Activated CD8-positive, alpha-beta memory T cell treated with anti-CD3 and anti-CD28 coated beads for 48 hours (primary cell): ENCODE data around the gene ACO1.

Experiments
- DNase-seq, 3 experiments: peaks; one replicate each; pipeline ENCODE4 v3.0.0-alpha.2; 2020; ENCODE audit warnings: low read depth in 2 of 3, low spot score in 2 of 3

The ACO1 gene

DNA sequence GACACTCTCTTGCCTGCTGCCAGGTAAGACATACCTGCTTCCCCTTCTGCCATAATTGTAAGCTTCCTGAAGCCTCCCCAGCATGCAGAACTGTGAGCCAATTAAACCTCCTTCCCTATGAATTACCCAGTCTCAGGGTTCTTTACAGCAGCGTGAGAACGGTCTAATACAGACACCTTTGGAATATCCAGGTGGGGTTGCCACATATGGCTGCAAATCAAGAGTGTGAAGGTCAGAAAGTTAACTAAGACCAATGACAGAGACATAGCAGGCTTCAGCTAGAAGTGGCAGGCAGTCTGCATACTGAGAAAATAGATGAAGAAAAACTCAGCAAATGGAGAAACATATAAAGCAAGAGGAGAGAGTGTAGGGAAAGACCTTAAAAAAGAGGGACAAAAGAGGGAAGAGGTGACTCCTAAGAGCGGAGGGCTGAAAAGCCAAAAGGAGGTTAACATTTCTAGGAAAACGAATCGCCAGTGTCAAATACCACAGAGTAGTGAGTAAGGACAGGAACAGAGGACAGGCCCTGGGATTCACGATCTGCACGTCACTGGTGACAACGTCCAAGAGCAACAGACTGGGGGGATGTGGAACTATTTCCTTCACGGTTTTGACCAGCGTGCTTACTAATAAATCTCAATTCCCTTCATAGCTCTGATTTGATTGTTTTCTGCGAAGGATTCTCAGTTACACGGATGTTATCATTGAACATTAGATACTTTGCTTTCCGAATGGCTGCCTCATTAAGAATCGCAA, 1.7 kb upstream of the ACO1 start:
- no peak for DNase-seq

DNA sequence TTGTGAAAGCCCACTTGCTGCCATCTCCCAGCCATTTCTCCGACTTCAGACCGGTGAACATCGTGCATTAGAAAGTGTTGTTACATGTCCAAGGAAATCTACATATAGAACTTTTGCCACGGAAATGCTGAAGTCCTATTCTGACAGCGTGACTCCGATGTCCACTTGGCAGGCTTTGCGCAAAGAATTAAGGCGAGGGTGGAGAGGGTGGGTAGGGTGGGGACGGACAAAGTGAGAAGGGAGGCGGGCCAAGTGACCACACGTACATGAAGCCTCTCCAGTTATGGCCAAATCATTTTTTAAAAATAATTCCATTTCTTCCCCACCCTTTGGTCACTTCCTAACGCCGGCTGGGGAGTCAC, 460 bp upstream of the ACO1 start:
- no peak for DNase-seq

DNA sequence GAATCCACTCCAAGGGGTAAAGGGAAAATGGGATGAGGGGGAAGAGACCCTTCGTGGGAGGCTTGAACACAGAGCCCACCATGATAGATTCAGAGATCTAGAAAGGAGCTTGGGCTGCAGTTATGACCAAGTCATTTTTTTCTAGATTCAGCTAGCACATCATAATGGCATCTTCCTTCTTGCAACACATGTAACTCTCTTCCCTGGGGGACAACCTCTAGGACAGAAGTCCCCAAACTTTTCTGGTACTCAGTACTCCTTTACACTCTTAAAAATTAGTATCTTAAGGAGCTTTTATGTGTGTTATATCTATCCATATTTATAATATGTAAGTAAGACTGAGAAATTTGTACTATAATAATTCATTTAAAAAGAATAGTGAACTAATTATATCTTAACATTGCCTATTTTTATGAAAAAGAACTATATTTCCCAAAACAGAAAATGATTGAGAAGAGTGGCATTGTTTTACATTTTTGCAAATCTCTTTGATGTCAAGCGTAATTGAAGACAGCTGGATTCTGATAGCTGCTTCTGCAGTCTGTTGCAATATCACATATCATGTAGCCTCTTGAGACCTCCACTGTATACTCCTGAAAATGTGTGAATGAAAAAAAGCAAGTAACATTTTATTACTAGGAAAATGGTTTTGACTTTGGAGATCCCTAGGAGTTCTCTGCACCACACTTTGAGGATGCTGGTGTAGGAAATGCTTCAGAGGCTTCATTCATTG, 875 bp downstream of the ACO1 start:
- no peak for DNase-seq

DNA sequence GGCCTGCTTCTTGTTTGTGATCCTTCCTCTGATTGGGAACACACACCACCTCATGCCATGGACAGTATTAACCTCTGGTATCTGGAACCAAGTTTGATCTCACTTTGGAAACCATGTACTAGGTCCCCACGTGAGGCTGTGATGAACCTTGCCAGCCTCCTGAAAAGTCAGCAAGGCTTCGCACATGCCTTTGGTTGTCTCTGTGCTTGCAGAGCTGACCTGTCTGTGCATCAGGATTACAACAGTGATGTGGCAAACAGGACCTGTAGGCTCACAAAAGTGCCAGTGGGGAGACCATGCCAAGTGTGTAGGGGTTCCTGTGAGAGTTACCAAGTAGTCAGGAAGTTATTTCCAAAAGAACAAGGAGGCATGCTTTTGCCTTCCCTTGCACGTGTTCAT, 1.4 kb downstream of the ACO1 start:
- DNase-seq, result no peak

DNA sequence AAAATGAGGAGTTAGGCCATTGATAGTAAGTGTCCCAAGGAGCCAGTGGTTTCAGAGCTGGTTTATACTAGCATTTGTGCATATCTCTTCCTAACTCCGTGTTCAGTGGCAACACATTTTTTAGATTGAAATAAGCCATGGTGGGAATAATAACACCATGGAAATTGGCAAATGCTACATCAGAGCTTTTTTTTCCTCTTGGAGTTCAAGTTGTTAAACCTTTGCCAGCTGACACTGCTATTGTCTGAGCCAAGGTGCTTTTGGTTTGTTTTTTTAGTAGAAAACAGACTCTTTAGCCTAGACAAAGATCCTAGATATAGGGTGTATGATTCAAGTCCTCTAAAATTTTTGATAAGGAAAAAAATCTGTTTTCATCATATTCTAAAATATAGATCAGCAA, 2.8 kb downstream of the ACO1 start:
- no peak for DNase-seq

DNA sequence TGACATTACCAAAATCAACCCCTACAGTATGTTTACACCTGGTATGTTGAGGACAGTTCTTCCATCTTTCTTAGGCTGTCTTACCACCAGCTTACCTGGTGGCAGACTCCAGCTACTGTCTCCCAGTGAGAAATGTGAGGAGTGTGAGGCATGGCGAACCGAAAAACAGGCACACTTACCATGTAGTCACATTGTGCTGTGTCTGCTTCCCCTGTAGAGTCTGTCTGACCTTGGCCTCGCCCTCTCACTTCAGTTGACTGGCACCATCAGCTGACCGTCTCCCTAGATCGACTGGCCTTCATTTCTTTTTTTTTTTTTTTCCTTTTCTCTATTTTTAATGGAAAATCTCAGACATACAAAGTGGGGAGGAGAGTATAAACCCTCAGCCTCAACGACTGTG, 4.9 kb downstream of the ACO1 start:
- DNase-seq, result no peak

DNA sequence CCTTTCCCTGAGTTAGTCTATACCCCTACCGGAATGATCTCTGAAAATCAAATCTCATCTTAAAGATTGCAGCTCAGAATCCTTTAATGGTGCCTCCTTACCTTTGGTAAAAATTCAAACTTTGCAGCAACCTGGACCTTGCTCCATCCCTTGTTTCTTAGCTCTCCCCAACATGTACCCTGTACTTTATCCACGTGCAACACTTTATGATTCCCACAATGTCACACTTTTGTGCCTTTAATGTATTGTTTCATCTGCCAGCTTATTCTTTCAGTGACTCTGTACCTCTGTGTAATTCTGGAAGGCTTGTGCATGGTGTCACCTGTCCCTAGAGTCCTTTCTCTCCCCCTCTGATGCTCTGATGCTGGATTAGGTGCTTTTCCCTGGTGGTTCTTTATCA, 9.5 kb downstream of the ACO1 start:
- DNase-seq, result no peak

DNA sequence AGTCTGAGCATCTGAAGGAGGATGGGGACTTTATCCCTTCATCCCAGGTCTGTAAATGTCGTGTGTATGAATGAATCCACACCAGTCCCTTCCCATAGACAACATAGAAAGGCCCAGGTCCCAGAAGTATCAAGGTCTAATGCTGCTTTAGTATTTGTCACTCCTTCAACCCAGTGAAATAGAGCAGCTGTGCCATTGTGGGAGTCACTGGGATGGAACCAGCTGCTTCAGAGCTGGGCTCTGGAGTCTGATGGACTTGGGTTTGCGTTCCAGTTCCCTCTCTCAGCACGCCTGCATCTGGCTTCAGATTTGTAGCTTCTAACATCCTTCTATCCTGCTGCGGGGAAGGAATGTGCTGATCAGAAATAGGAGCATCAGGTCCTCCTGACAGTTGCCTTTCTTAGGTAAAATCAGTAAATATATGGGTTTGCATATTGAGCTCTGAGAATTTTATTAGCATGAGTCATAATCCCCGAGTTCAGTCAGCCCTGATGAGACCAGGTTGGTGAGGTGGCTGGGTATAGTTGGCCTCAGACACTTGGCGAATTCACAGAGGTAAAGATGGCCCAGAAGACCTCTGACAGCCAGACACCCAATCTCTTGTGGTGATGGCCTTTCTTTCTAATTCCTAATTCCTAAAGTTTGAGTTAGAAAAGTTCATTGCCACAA, 10.1 kb downstream of the ACO1 start:
- DNase-seq, result no peak

DNA sequence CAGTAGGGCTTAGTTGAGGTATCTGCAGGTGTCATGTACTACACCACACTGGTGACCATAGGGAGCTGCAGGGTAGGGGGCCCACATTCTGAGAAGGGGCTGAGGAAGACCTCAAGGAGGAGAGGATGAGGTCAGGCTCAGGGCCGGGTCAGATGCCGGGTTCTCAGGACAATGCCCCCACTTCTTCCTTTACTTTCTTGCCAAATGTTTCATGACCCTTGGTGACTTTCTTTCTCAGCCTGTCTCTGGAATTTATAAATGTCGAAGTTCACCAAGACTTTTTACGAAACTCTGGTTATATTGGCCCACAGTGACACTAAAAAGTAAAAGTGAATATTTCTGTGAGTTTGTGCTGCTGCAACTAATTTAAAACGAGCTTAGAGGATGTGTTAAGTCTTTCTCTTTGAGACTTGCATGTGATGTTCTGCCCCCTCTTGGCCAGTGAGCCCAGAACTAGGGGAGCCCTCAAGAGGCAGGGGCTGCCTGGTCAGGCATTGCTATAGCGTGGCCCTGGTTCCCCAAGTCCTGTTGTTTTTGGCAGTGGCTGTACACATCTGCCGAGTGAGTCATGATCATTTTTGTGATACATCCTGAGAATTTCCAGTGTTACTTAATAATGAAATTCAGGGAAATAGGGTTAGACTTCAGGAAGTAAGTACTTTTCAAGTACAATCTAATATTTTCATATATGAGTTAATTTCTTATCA, 11.2 kb downstream of the ACO1 start:
- no peak for DNase-seq

DNA sequence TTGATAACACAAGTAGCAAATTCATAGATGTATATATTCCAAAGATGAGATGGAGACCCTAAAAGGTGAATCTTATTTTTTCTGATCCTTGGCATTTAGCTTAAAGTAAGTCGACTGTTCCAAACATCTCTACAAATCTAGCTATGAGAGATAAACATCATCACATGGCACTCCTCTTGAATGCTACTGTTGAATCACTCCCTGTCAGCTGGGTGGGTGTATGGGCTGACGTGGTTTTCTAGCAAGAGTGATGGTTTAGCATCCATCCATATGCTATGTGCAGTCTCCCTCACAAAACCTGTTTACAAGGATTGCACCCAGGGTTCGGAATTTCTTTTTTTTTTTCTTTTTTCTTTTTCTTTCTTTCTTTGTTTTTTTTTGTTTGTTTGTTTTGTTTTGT, 13.8 kb downstream of the ACO1 start:
- DNase-seq, result no peak

DNA sequence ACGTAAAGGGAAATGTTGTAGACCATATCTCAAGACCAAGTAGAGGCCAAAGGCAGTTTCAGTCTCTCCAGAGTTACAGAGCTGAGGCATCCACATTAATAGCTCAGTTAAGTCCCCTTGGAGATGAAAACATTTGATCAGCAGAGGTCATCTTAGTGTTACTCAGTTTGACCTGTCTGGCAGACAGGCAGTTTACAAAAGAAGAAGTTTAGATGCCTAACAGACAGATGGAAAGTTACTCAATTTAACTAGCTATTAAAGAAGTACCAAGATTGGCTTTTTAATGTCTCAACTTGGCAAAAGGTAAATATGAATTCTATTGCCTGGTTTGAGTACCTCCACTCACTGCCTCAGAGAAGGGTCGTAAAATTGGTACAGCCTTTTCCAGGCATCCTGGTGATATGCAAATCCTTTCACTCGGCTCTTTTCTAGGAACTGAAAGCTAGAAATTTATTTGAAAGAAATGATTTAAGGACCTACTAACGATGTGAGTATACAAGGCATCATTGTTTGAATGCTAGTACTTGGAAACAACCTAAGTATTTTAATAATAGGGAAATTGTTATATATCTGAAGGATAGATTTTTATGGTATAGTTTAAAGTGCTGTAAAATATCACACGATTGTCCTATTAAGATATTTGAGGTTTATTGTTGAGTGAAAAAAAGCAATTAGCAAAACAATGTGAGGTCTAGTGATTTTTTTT, 14.8 kb downstream of the ACO1 start:
- DNase-seq, result no peak

DNA sequence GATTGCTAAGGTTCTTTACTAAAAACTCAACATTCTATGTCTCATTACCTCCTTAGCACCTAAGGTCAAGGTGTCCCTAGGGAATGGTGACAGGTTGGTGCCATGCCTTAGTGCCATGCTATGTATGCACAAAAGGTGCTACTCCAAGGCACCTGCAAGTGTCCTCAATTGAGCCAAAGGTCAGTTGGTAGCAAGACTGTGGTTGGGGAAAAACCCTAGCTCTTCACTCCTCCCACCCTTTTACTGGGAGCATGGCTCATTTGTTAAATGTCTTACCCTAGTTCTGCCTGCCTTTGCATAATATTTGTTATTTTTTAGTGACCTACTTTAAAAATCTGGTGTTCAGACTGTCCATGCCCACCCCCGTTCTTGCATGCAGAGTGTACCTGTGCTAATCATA, 17.0 kb downstream of the ACO1 start:
- DNase-seq, result no peak

DNA sequence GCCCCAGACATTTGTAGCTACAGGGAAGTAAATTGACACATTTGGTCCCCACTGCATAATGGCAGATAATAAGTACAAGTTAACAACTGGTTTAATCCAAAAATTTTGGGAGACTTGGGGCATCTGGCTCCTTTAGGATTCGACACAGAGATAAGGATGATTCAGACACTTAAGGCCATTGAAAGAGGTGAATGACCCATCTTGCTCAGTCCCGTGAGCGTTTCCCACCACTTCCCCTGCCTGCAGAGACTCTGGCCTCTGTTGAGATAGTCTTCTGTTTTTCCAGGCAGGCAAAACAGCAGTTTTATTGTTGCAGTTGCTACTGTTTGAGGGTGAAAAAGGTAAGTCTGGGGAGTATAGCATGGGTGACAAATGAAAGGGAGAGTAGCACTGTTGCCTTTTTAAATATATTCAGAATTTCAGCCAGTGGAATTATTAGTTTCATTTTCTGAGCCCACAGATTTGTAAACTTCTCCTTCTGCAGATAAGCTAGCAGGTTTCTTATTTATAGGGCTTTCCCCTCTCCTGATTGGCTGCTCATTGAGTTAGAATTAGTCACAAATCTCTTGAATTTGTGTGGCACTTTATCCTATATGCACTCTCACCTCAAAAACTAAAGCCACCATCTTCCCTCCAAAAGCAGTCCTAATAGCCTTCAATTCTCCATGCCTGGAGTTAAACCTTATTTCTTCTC, 19.3 kb downstream of the ACO1 start:
- DNase-seq, result no peak

DNA sequence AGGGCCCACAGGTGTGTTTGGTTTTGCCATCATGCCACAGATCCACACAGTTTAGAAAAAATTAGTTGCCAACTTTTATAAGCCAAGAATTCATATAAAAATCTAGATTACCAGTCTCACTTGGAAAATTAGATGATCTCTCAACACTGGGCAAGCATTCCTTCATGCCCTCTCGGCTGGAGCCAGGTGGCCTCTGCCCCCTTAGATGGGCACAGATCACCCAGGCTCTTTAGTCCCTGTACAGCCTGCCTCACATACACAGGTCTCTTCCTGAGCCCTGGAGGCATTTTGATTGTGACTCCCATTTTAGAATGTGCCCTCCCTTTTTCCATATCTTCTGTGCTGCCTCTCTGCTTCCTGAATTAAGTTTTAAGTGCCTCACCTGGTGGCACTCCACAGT, 20.0 kb downstream of the ACO1 start:
- DNase-seq, result no peak

DNA sequence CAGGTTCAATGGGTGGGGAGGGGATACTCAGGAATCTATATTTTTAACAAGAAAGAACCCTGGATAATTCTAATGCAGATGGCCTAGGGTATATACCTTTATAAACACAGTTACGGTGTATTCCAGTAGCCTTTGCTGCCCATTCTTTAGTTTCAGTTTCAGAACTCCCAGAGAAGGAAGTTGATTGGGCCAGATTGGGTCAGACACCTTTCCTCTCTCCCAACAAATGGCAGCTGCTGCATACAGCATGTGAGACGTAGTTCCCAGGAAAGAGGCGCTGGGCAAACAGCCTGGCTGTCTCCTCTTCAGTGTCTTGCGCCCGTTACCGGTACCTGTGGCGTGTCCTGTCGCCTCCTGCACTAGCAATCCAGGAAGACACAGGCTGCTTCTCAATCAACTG, 20.4 kb downstream of the ACO1 start:
- no peak for DNase-seq

DNA sequence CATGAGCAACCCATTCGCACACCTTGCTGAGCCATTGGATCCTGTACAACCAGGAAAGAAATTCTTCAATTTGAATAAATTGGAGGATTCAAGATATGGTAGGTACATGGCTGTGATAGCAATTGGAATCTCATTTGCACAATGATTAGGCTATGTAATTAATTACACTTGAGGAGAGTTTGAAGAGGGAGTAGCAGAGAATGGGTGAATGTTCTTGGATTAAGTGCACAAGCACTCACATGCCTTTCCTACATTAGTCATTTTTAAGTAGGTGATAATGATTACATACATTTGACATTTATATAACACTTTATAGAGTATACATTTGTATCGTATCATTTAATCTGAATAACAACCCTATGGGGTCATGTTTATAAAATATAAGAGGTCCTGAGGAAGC, 21.1 kb downstream of the ACO1 start:
- no peak for DNase-seq

DNA sequence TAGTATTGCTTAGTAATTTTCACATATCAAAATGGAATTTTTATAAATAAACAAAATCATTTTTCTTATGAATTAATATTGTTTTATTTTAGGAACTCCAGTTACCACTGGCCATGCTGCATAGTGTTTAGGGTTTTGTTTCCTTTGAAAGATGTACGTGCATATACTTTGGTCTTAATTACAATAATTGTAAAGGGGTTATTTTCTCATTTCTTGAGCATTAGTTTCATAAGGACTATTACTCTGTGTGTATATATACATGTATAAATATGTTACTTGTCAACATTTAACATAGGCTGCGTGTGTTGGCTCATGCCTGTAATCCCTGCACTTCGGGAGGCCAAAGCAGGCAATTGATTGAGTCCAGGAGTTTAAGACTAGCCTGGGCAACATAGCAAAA, 21.6 kb downstream of the ACO1 start:
- no peak for DNase-seq

DNA sequence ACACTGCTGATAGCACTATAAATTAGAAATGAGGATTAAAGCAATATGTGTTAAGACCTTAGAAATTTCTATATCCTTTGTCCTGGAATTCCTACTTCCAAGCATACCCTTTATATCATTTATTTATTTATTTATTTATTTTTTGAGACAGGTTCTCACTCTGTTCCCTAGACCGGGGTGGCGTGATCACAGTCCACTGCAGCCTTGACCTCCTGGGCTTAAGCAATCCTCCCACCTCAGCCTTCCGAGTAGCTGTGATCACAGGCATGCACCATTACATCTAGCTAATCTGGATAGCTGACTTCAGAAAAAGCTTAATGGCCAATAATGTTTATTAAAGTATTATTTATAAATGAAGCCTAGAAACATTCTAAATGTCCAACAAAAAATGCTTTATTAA, 27.3 kb downstream of the ACO1 start:
- no peak for DNase-seq

DNA sequence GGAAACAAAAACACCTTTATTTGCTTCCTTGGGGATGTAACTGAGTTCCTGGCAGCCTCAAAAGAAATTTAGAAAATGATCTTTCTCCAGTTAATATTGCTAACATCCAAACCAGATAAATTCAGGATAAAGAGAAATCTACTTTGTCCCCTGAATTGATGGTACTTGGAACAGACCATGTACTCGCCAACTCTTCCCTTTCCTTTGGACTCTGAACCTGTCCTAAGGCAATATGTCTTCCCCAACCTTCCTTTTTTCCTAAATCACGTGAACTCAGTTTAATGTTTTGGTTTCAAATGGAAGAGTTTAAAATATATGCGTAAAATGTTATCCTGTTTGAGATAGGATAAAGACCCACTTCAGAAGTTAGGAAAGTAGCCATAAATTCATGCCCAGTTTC, 28.0 kb downstream of the ACO1 start:
- no peak for DNase-seq

DNA sequence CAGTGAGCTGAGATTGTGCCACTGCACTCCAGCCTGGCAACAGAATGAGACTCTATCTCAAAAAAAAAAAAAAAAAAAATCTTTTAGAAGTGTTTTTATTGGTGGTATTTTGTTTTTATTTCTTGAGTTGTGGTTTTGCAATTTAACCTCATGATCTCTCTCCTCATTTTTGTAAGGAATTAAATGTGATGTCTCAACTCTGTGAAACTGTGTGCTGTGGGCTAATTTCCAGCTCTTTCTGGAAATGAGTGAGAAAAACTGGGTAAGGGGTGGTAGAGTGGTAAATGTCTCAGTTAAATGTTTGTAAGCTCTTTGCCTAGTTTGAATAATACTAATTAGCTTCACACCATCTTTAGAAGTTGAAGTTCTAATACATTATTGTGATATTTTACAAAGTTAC, 29.0 kb downstream of the ACO1 start:
- no peak for DNase-seq

DNA sequence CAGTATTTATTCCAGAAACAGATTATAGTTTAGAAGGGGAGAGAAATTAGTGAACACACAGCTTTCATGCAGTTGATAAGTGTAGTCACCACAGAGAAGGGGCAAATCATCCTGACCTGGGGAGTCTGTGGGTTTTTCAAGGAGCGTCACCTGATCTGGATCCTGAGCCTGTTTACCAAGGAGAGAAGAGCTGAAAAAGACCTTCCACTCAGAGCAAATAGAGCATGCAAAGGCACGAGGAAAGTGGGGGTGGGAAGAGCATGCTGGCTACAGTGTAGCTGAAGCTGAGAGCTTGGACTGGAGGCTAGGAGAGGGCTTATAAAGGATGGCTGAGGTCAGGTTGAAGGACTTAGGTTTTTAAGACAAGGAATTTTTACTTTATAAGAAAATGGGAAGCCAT, 30.4 kb downstream of the ACO1 start:
- no peak for DNase-seq
